ENCODE data around the gene SYNE1. TPM values are rescaled to one million over a fixed set of nuclear protein-coding genes. Genes with fewer than 3 reads are reported as not detected.
A peak's percentile ranks its signal among the peaks of the same experiment; 100 is the strongest.

The SYNE1 gene
- total RNA-seq, 4 donors from 2014 or later, result 29.1 to 51.5 (median 45.6) TPM

- intact Hi-C loops (cut with DNase I; ENCODE audit: low total_unique reads), result no loop called here
Measured at GRCh38 chr6:152605941-152606340, 31.2 kb downstream of the SYNE1 start.

GRCh38 chr6:152605342-152605741 lies 31.8 kb downstream of the SYNE1 start:
- ATAC-seq (peak in 1 of 2 donors; percentile 42), DNase-seq (no peak)
- Histone ChIP-seq H3K27ac (no peak overlapping the region), H3K4me1 (no peaks in the 10 kb centered on the region), H3K27me3 (no peaks in the 10 kb centered on the region), H3K9me3 (no peaks in the 10 kb centered on the region), H3K36me3 (no peaks in the 10 kb centered on the region), H3K4me3 (no peak overlapping the region)
- intact Hi-C loops (cut with DNase I; ENCODE audit: low total_unique reads), result no loop called here
- in situ Hi-C loops (cut with MboI; ENCODE audit: low sequenced_read_pairs in 4 of 4), result no loop called here
- no peak for TF ChIP-seq POLR2A (IDR thresholded peaks at IDR 0.05)
- TF ChIP-seq, protein P1, sequence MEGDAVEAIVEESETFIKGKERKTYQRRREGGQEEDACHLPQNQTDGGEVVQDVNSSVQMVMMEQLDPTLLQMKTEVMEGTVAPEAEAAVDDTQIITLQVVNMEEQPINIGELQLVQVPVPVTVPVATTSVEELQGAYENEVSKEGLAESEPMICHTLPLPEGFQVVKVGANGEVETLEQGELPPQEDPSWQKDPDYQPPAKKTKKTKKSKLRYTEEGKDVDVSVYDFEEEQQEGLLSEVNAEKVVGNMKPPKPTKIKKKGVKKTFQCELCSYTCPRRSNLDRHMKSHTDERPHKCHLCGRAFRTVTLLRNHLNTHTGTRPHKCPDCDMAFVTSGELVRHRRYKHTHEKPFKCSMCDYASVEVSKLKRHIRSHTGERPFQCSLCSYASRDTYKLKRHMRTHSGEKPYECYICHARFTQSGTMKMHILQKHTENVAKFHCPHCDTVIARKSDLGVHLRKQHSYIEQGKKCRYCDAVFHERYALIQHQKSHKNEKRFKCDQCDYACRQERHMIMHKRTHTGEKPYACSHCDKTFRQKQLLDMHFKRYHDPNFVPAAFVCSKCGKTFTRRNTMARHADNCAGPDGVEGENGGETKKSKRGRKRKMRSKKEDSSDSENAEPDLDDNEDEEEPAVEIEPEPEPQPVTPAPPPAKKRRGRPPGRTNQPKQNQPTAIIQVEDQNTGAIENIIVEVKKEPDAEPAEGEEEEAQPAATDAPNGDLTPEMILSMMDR (IDR thresholded peaks at IDR 0.05 in 4 of 5, conservative IDR thresholded peaks at IDR 0.05 in 1 of 5), result no peak

More at GRCh38 chr6:152605941-152606340, 31.2 kb downstream of the SYNE1 start:
- Histone ChIP-seq H3K27me3 (no peaks in the 10 kb centered on the region), H3K27ac (peak overlapping the region in 1 of 4 donors; percentile 27), H3K4me1 (no peaks in the 10 kb centered on the region), H3K36me3 (no peaks in the 10 kb centered on the region), H3K9me3 (no peaks in the 10 kb centered on the region), H3K4me3 (no peak overlapping the region)
- TF ChIP-seq, protein P1 (IDR thresholded peaks at IDR 0.05 in 4 of 5, conservative IDR thresholded peaks at IDR 0.05 in 1 of 5), result no peak
- TF ChIP-seq POLR2A (IDR thresholded peaks at IDR 0.05), result no peak
- in situ Hi-C loops (cut with MboI; ENCODE audit: low sequenced_read_pairs in 4 of 4), result no loop called here
- no peak for DNase-seq
- no peak for ATAC-seq

DNA sequence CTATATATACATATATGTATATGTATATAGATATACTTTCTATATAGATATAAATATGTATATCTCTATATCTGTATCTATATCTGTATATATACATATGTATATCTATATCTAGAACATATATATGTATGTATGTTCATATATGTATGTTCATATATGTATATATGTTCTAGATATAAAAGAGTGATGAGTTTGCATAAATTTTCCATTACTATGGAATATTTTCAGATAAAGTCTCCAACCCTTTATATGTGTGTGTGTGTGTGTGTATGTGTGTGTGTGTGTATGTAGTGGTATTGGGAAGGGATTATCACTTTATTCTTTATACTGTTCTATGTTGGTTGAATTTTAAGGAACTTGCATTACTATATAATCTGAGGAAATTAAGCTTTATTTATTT lies 33.3 kb downstream of the SYNE1 start:
- DNase-seq, result no peak
- Histone ChIP-seq H3K4me3 (no peak overlapping the region), H3K27me3 (no peaks in the 10 kb centered on the region), H3K4me1 (no peaks in the 10 kb centered on the region), H3K9me3 (no peaks in the 10 kb centered on the region), H3K27ac (no peak overlapping the region), H3K36me3 (no peaks in the 10 kb centered on the region)
- ATAC-seq, result no peak
- in situ Hi-C loops (cut with MboI; ENCODE audit: low sequenced_read_pairs in 4 of 4), result no loop called here
- intact Hi-C loops (cut with DNase I; ENCODE audit: low total_unique reads), result no loop called here
- TF ChIP-seq, protein P1 (IDR thresholded peaks at IDR 0.05 in 4 of 5, conservative IDR thresholded peaks at IDR 0.05 in 1 of 5), result no peak
- no peak for TF ChIP-seq POLR2A (IDR thresholded peaks at IDR 0.05)

- intact Hi-C loops (cut with DNase I; ENCODE audit: low total_unique reads), result no loop called here
- TF ChIP-seq, protein P1 (IDR thresholded peaks at IDR 0.05 in 4 of 5, conservative IDR thresholded peaks at IDR 0.05 in 1 of 5), result no peak
- no peak for TF ChIP-seq POLR2A (IDR thresholded peaks at IDR 0.05)
- in situ Hi-C loops (cut with MboI; ENCODE audit: low sequenced_read_pairs in 4 of 4), result no loop called here
- H3K4me3 ChIP-seq, result no peak overlapping the region
- DNase-seq (no peak), ATAC-seq (no peak)
- no peaks in the 10 kb centered on the region for H3K27me3 ChIP-seq
- peaks cover 0 to 5% of the 10 kb centered on the region in 2 donors for H3K4me1 ChIP-seq
- peak overlapping the region; percentile 10 to 48 (median 22) for H3K27ac ChIP-seq
- H3K36me3 ChIP-seq, result no peaks in the 10 kb centered on the region
- H3K9me3 ChIP-seq, result no peaks in the 10 kb centered on the region
Measured at GRCh38 chr6:152600022-152600421, 37.1 kb downstream of the SYNE1 start.
